DOHH2 (cell line): ENCODE results near the gene SEC61B.

Experiments
- H3F3A ChIP-seq: fragments of 200-600 bp; sonication (generic), shearing (Covaris generic); 2 replicates; pipeline ENCODE4 v1.6.0; 2016; ENCODE audit warnings: antibody characterized with exemption, mild to moderate bottlenecking; ENCODE audit not compliant: control insufficient read depth, insufficient read depth
- H3K27ac ChIP-seq: fragments of 200-600 bp; sonication (generic); 2 replicates; pipeline ENCODE4 v1.5.1; 2014; ENCODE audit warnings: low read depth, mild to moderate bottlenecking, low read length, moderate library complexity
- H3K27me3 ChIP-seq: fragments of 200-600 bp; sonication (generic); 2 replicates; pipeline ENCODE4 v1.6.1; 2014; ENCODE audit warnings: mild to moderate bottlenecking, low read length, mixed read lengths; ENCODE audit not compliant: control insufficient read depth
- H3K36me3 ChIP-seq: fragments of 200-600 bp; sonication (generic); 2 replicates; pipeline ENCODE4 v1.6.1; 2014; ENCODE audit warnings: mild to moderate bottlenecking, low read length, moderate library complexity, mixed read lengths; ENCODE audit not compliant: control insufficient read depth
- H3K4me1 ChIP-seq: fragments of 200-600 bp; sonication (generic); 2 replicates; pipeline ENCODE4 v1.6.1; 2014; ENCODE audit warnings: mild to moderate bottlenecking, low read length, mixed read lengths; ENCODE audit not compliant: control insufficient read depth
- H3K4me2 ChIP-seq: fragments of 200-600 bp; sonication (generic); 2 replicates; pipeline ENCODE4 v1.6.0; 2014; ENCODE audit warnings: mild to moderate bottlenecking, low read length, moderate library complexity
- H3K4me3 ChIP-seq: fragments of 200-600 bp; sonication (generic); 2 replicates; pipeline ENCODE4 v1.5.1; 2014; ENCODE audit warnings: mild to moderate bottlenecking, low read length, mixed read lengths
- H3K79me2 ChIP-seq: fragments of 200-600 bp; sonication (generic); 2 replicates; pipeline ENCODE4 v1.6.1; 2014; ENCODE audit warnings: mild to moderate bottlenecking, low read length, mixed read lengths; ENCODE audit not compliant: control insufficient read depth
- H3K9me2 ChIP-seq: fragments of 200-600 bp; sonication (generic); replicated peaks from 2 replicates; pipeline ENCODE4 v1.6.1; 2014; ENCODE audit warnings: mild to moderate bottlenecking, low read length, mixed read lengths; ENCODE audit not compliant: control insufficient read depth
- H3K9me3 ChIP-seq: fragments of 200-600 bp; sonication (generic); 2 replicates; pipeline ENCODE4 v1.6.1; 2014; ENCODE audit warnings: antibody characterized with exemption, low read length, mixed read lengths; ENCODE audit not compliant: control insufficient read depth, insufficient read depth
- H4K20me1 ChIP-seq: fragments of 200-600 bp; sonication (generic); 2 replicates; pipeline ENCODE4 v1.6.0; 2014; ENCODE audit warnings: low read depth, mild to moderate bottlenecking, antibody characterized with exemption, low read length, moderate library complexity; ENCODE audit not compliant: control insufficient read depth, insufficient read depth
- EZH2phosphoT487 ChIP-seq: fragments of 200-600 bp; sonication (generic); IDR thresholded peaks from 2 replicates; pipeline ENCODE4 v1.6.1; 2017; ENCODE audit warnings: borderline replicate concordance, mild to moderate bottlenecking, antibody characterized with exemption, low read length, moderate library complexity, mixed read lengths
- TF ChIP-seq, protein P1 (sequence below): fragments of 200-600 bp; sonication (generic); IDR thresholded peaks from one replicate; pipeline ENCODE4 v1.5.1; 2014; ENCODE audit warnings: antibody characterized with exemption, mild to moderate bottlenecking, low read depth, low read length; ENCODE audit not compliant: poor library complexity, severe bottlenecking

The SEC61B gene

GRCh38 chr9:99266255-99267023 is 44.4 kb downstream of the SEC61B start:
- Histone ChIP-seq H3K4me2 (peak overlapping the region; percentile 62), H3K27ac (no peak overlapping the region)

GRCh38 chr9:99269416-99269815 is 47.3 kb downstream of the SEC61B start:
- Histone ChIP-seq H3K27me3 (no peaks in the 10 kb centered on the region), H3K4me2 (no peak overlapping the region)

More at GRCh38 chr9:99266255-99267023, 44.4 kb downstream of the SEC61B start:
- Histone ChIP-seq H3K36me3 (no peaks in the 10 kb centered on the region), H3K9me3 (no peaks in the 10 kb centered on the region), H3K4me3 (peak overlapping the region; percentile 48), H4K20me1 (no peaks in the 10 kb centered on the region), H3K4me1 (peaks cover 53% of the 10 kb centered on the region), H3K27me3 (no peaks in the 10 kb centered on the region), H3K79me2 (no peaks in the 10 kb centered on the region), H3K9me2 (no peaks in the 10 kb centered on the region), H3F3A (peaks cover 3% of the 10 kb centered on the region; the same call in 1 of the 2 replicates)
- no peak for TF ChIP-seq EZH2phosphoT487
- TF ChIP-seq, protein P1, sequence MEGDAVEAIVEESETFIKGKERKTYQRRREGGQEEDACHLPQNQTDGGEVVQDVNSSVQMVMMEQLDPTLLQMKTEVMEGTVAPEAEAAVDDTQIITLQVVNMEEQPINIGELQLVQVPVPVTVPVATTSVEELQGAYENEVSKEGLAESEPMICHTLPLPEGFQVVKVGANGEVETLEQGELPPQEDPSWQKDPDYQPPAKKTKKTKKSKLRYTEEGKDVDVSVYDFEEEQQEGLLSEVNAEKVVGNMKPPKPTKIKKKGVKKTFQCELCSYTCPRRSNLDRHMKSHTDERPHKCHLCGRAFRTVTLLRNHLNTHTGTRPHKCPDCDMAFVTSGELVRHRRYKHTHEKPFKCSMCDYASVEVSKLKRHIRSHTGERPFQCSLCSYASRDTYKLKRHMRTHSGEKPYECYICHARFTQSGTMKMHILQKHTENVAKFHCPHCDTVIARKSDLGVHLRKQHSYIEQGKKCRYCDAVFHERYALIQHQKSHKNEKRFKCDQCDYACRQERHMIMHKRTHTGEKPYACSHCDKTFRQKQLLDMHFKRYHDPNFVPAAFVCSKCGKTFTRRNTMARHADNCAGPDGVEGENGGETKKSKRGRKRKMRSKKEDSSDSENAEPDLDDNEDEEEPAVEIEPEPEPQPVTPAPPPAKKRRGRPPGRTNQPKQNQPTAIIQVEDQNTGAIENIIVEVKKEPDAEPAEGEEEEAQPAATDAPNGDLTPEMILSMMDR = peak; percentile 94

GRCh38 chr9:99270491-99270890 is 48.4 kb downstream of the SEC61B start:
- H3K27ac ChIP-seq = no peak overlapping the region
- H3F3A ChIP-seq = no peaks in the 10 kb centered on the region
- H3K36me3 ChIP-seq = no peaks in the 10 kb centered on the region
- peaks cover 17% of the 10 kb centered on the region for H3K4me1 ChIP-seq
- H3K9me3 ChIP-seq = no peaks in the 10 kb centered on the region
- H3K4me3 ChIP-seq = no peak overlapping the region
- H3K4me2 ChIP-seq = no peak overlapping the region
- no peaks in the 10 kb centered on the region for H4K20me1 ChIP-seq
- TF ChIP-seq, protein P1 = no peak
- no peak for TF ChIP-seq EZH2phosphoT487
- no peaks in the 10 kb centered on the region for H3K27me3 ChIP-seq
- no peaks in the 10 kb centered on the region for H3K79me2 ChIP-seq
- no peaks in the 10 kb centered on the region for H3K9me2 ChIP-seq

More at GRCh38 chr9:99269416-99269815, 47.3 kb downstream of the SEC61B start:
- Histone ChIP-seq H3F3A (peaks cover 3% of the 10 kb centered on the region; the same call in 1 of the 2 replicates), H3K9me2 (no peaks in the 10 kb centered on the region), H3K9me3 (no peaks in the 10 kb centered on the region), H3K4me1 (peaks cover 28% of the 10 kb centered on the region), H3K79me2 (no peaks in the 10 kb centered on the region), H3K36me3 (no peaks in the 10 kb centered on the region), H4K20me1 (no peaks in the 10 kb centered on the region), H3K27ac (no peak overlapping the region), H3K4me3 (no peak overlapping the region)
- TF ChIP-seq, protein P1 = no peak
- TF ChIP-seq EZH2phosphoT487 = no peak
